SH-SY5Y (cell line): ENCODE results near the gene ZNF433.

ENCODE experiments used
- GATA2 ChIP-seq: IDR thresholded peaks from 2 replicates; pipeline ENCODE4 v1.6.1; 2011; ENCODE audit warnings: mild to moderate bottlenecking, low read depth, low read length
- GATA3 ChIP-seq: IDR thresholded peaks from 2 replicates; pipeline ENCODE4 v1.6.1; 2011; ENCODE audit warnings: low read depth, mild to moderate bottlenecking, low read length, moderate library complexity

DNA sequence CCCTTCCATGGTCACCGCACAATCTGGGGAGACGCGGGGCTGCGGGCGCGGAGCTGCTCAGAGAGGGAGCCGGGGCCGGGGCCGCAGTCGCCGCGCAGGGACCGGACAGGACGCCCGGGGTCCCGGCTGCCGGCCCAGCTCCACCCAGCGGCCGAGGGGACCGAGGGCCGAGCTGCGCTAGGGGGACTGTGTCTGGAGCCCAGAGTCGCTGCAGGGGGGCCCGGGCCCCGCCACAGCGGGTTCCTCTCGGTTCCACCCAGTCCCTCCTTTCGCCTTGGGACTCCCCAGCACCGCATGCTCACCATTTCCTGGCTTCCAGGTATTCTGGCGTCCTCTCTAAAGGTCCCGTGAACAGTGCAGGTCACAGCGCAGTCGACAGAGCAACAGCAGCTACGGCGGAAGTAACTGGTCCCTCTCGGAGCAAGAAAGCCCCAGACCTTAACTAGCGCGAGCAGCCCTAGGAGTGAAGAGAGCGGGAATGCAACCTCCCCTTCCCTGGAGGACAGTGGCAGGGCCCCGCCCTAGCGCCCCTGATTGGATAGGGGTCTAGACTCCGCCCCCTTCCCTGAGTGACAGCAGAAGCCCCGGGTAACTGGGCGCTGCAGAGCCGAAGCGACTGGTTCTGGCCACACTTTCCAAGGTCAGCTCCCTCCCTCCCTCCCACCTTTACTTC lies 17.2 kb upstream of the ZNF433 start, which contains the start of gene ZNF878:
- TF ChIP-seq GATA2 (no peak), GATA3 (no peak)
